Sigmoid colon (tissue), 7 donors: ENCODE data around the gene SMYD4. TPM values are rescaled to one million over a fixed set of nuclear protein-coding genes. Genes with fewer than 3 reads are reported as not detected.

Source experiments
- DNase-seq: peaks from one replicate; pipeline ENCODE4 v3.0.0-alpha.2; 2019
- H3K27ac ChIP-seq, 4 donors: fragments of 200-600 bp; sonication (generic); one replicate each; pipeline ENCODE4 v1.5.1; 2016 to 2019; ENCODE audit warnings: mild to moderate bottlenecking in 1 of 4
- H3K27me3 ChIP-seq, 3 donors: fragments of 200-600 bp; sonication (generic); one replicate each; pipeline ENCODE4 v1.5.1; 2019; ENCODE audit warnings: mild to moderate bottlenecking in 1 of 3
- H3K36me3 ChIP-seq, 4 donors: fragments of 200-600 bp; sonication (generic); one replicate each; pipeline ENCODE4 v1.5.1; 2016 to 2019
- H3K4me1 ChIP-seq, 4 donors: fragments of 200-600 bp; sonication (generic); one replicate each; pipeline ENCODE4 v1.5.1; 2017 to 2019
- H3K4me3 ChIP-seq, 4 donors: fragments of 200-600 bp; sonication (generic); one replicate each; pipeline ENCODE4 v1.5.1; 2017 to 2019; ENCODE audit warnings: mild to moderate bottlenecking in 2 of 4, moderate library complexity in 1 of 4
- H3K9me3 ChIP-seq, 4 donors: fragments of 200-600 bp in 3 of 4; sonication (generic) in 3 of 4; one replicate each; pipeline versions ENCODE4 v1.5.1 to v1.6.1; 2013 to 2019
- CTCF ChIP-seq, 4 experiments: fragments of 450-650 bp in 3 of 4; fragments of 200-600 bp in 1 of 4; IDR thresholded peaks; one replicate each; pipeline ENCODE4 v1.5.1; 2016 to 2019; ENCODE audit warnings: antibody characterized with exemption in 4 of 4, mild to moderate bottlenecking in 3 of 4, moderate library complexity in 2 of 4
- EP300 ChIP-seq, 4 donors: sonication (generic); formaldehyde crosslinking; IDR thresholded peaks; one replicate each; pipeline ENCODE4 v1.6.1; 2017; ENCODE audit warnings: antibody characterized with exemption in 4 of 4
- POLR2A ChIP-seq, 2 donors: fragments of 450-650 bp; IDR thresholded peaks; one replicate each; pipeline ENCODE4 v1.6.1; 2016; ENCODE audit warnings: antibody characterized with exemption in 2 of 2, mild to moderate bottlenecking in 2 of 2, moderate library complexity in 2 of 2
- POLR2AphosphoS5 ChIP-seq, 4 donors: sonication (generic); formaldehyde crosslinking; IDR thresholded peaks; one replicate each; pipeline ENCODE4 v1.6.1; 2017; ENCODE audit warnings: antibody characterized with exemption in 4 of 4
- WGBS, 2 donors: extraction: QIAGEN DNeasy Blood & Tissue Kit; methylation state at CpG; one replicate each; pipeline ENCODE4 v1.1.7; 2013; 5-methylcytosine and 5-hydroxymethylcytosine counted together
- intact Hi-C: fragments of 100-400 bp; cut with DNase I; formaldehyde crosslinking; loops from one replicate; pipeline ENCODE4 v1.15.1; 2023
- polyA plus RNA-seq, 3 donors: library from polyadenylated mRNA; stranded (reverse); fragments of 200-250 nt; gene quantifications; one replicate each; pipeline ENCODE4 v1.2.3, GENCODE V29; 2013
- total RNA-seq, 4 donors: library from RNA; depleted of rRNA; stranded (reverse); fragments of >200 nt; gene quantifications; one replicate each; pipeline ENCODE4 v1.1.0, GENCODE V29; 2016
- donor health status: healthy with polysubstance abuse.
- donor health status: Bipolar disorder and iron deficiency.
- donor health status: healthy.

Gene SMYD4
- total and polyA plus RNA-seq, 7 donors = 2.4 to 19.1 (median 14.3) TPM

DNA sequence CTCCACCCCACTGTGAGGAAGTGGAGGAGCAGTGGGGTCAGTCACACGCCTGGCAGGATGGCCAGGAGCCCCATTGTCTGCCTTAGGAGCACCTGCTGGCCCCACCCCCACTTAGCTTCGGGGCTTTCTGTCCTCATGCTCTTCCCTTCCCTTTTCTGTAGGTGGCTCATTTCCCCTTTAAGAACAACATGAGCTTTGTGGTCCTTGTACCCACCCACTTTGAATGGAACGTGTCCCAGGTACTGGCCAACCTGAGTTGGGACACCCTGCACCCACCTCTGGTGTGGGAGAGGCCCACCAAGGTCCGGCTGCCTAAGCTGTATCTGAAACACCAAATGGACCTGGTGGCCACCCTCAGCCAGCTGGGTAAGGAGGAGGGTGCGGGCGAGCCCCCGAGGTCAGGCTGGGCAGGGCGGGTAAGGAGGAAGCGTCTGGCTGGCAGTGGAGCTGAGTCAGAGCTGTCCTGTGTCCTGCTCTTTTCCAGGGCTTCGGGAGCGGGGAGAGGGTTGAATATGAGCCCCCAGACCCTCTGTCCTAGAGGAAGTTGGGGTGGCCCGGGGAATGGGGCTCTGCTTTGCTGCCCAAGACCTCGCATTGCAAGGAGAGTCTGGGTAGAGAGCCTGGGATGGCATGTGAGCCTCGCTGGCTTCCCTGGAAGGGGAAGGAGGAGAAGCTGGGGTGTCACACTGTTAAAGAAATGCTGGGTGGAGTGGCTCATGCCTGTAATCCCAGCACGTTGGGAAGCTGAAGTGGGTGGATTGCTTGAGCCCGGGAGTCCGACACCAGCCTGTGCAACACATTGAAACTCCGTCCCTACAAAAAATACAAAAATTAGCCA is 77.1 kb downstream of the SMYD4 start:
- Histone ChIP-seq H3K4me3 (no peak overlapping the region), H3K27me3 (no peaks in the 10 kb centered on the region), H3K4me1 (no peaks in the 10 kb centered on the region), H3K36me3 (no peaks in the 10 kb centered on the region), H3K27ac (peak overlapping the region in 2 of 4 donors; percentile 26 to 61), H3K9me3 (no peaks in the 10 kb centered on the region)
- TF ChIP-seq POLR2A (IDR thresholded peaks at IDR 0.05) (no peak), EP300 (IDR thresholded peaks at IDR 0.05) (no peak), POLR2AphosphoS5 (IDR thresholded peaks at IDR 0.05) (no peak), CTCF (IDR thresholded peaks at IDR 0.05) (no peak)
- DNase-seq = no peak
- 21 to 43% methylated on average over 18 of the region's 18 CpGs for WGBS, 2 donors
- intact Hi-C loops = no loop called here

- TF ChIP-seq POLR2AphosphoS5 (IDR thresholded peaks at IDR 0.05) (no peak), EP300 (IDR thresholded peaks at IDR 0.05) (no peak), CTCF (IDR thresholded peaks at IDR 0.05) (no peak), POLR2A (IDR thresholded peaks at IDR 0.05) (no peak)
- no peak for DNase-seq
- Histone ChIP-seq H3K36me3 (no peaks in the 10 kb centered on the region), H3K27ac (no peak overlapping the region), H3K27me3 (no peaks in the 10 kb centered on the region), H3K4me1 (no peaks in the 10 kb centered on the region), H3K9me3 (no peaks in the 10 kb centered on the region), H3K4me3 (no peak overlapping the region)
- intact Hi-C loops = no loop called here
- 78 to 85% methylated on average over 9 of the region's 9 CpGs for WGBS, 2 donors
Observed at GRCh38 chr17:1750628-1751027, 79.1 kb downstream of the SMYD4 start.

GRCh38 chr17:1746975-1747543 is 82.6 kb downstream of the SMYD4 start:
- no peak for TF ChIP-seq CTCF (IDR thresholded peaks at IDR 0.05)
- peak; percentile 13 to 75 (median 46) for TF ChIP-seq POLR2AphosphoS5 (IDR thresholded peaks at IDR 0.05)
- peak; percentile 32 to 85 (median 59) for TF ChIP-seq EP300 (IDR thresholded peaks at IDR 0.05)
- H3K4me1 ChIP-seq = no peaks in the 10 kb centered on the region
- H3K27ac ChIP-seq = peak overlapping the region in 1 of 4 donors; percentile 56
- no peaks in the 10 kb centered on the region for H3K9me3 ChIP-seq
- H3K27me3 ChIP-seq = no peaks in the 10 kb centered on the region
- WGBS, 2 donors = 26 to 71% methylated on average over 22 of the region's 22 CpGs
- H3K36me3 ChIP-seq = no peaks in the 10 kb centered on the region
- no peak for DNase-seq
- H3K4me3 ChIP-seq = no peak overlapping the region
- intact Hi-C loops = no loop called here

- no peak for TF ChIP-seq POLR2AphosphoS5 (IDR thresholded peaks at IDR 0.05)
- no peak for TF ChIP-seq POLR2A (IDR thresholded peaks at IDR 0.05)
- TF ChIP-seq CTCF (IDR thresholded peaks at IDR 0.05) = no peak
- TF ChIP-seq EP300 (IDR thresholded peaks at IDR 0.05) = no peak
- no peaks in the 10 kb centered on the region for H3K4me1 ChIP-seq
- H3K4me3 ChIP-seq = no peak overlapping the region
- intact Hi-C loops = no loop called here
- no peak overlapping the region for H3K27ac ChIP-seq
- no peak for DNase-seq
- no peaks in the 10 kb centered on the region for H3K27me3 ChIP-seq
- no peaks in the 10 kb centered on the region for H3K9me3 ChIP-seq
- H3K36me3 ChIP-seq = no peaks in the 10 kb centered on the region
- WGBS, 2 donors = 91 to 94% methylated on average over 12 of the region's 12 CpGs
Observed at GRCh38 chr17:1745513-1746020, 84.1 kb downstream of the SMYD4 start.
